RPMI7951 (cell line): ENCODE results near the gene SFMBT1. TPM values are rescaled to one million over a fixed set of nuclear protein-coding genes. Genes with fewer than 3 reads are reported as not detected.

Experiments
- DNase-seq: peaks from one replicate; pipeline ENCODE4 v3.0.0-alpha.2; 2012; ENCODE audit warnings: low read depth
- total RNA-seq: library from RNA; depleted of rRNA; stranded (reverse); fragments of >200 nt; shearing (Covaris generic); gene quantifications from 2 replicates; pipeline ENCODE4 v1.2.3, GENCODE V29; 2014; rRNA removed

SFMBT1 gene
- 9.3 and 15.6 TPM in 2 replicates for total RNA-seq

GRCh38 chr3:53045518-53046170, at the start of gene SFMBT1:
Gene SFMBT1, minus strand, starts transcription at chr3:53046073. Its CDS starts 76,945 bp downstream, at chr3:52969128.
- DNase-seq = peak; percentile 68

GRCh38 chr3:53092942-53093341, 47.1 kb upstream of the SFMBT1 start:
- no peak for DNase-seq

GRCh38 chr3:53092216-53092615, 46.3 kb upstream of the SFMBT1 start:
- DNase-seq = no peak

GRCh38 chr3:53091011-53091410, 45.1 kb upstream of the SFMBT1 start:
- no peak for DNase-seq

- DNase-seq = no peak
Observed at GRCh38 chr3:53089511-53089910, 43.6 kb upstream of the SFMBT1 start.

GRCh38 chr3:53085476-53085875, 39.6 kb upstream of the SFMBT1 start:
- DNase-seq = no peak

- DNase-seq = peak; percentile 21
Observed at GRCh38 chr3:53084310-53085001, 38.6 kb upstream of the SFMBT1 start.

- DNase-seq = no peak
Observed at GRCh38 chr3:53083949-53084309, 38.1 kb upstream of the SFMBT1 start.

GRCh38 chr3:53083521-53083920, 37.6 kb upstream of the SFMBT1 start:
- DNase-seq = peak; percentile 84

- no peak for DNase-seq
Observed at GRCh38 chr3:53082736-53083135, 36.9 kb upstream of the SFMBT1 start.

- DNase-seq = no peak
Observed at GRCh38 chr3:53081318-53081717, 35.4 kb upstream of the SFMBT1 start.

GRCh38 chr3:53080612-53081205, 34.8 kb upstream of the SFMBT1 start:
- DNase-seq = no peak

GRCh38 chr3:53079791-53080555, 34.1 kb upstream of the SFMBT1 start:
- no peak for DNase-seq

GRCh38 chr3:53079147-53079546, 33.3 kb upstream of the SFMBT1 start:
- no peak for DNase-seq

GRCh38 chr3:53078656-53079055, 32.8 kb upstream of the SFMBT1 start:
- no peak for DNase-seq

- DNase-seq = no peak
Observed at GRCh38 chr3:53077476-53078220, 31.8 kb upstream of the SFMBT1 start.

- no peak for DNase-seq
Observed at GRCh38 chr3:53075743-53076140, 29.9 kb upstream of the SFMBT1 start.

- no peak for DNase-seq
Observed at GRCh38 chr3:53074761-53075742, 29.2 kb upstream of the SFMBT1 start.

GRCh38 chr3:53074366-53074696, 28.5 kb upstream of the SFMBT1 start:
- DNase-seq = no peak

- no peak for DNase-seq
Observed at GRCh38 chr3:53073553-53074365, 27.9 kb upstream of the SFMBT1 start.
